DMS 273 treated with DMSO at 0.1 percent for 48 hours (cell line): ENCODE results near the gene ENOX2.
"Not testable (repeated sequence)": the region's sequence is repeated elsewhere in the genome, so short reads cannot be mapped to it uniquely, and the experiment has no call there.

Experiments used
- DNase-seq: peaks from one replicate; lab custom pipeline; 2025; lab: John Stamatoyannopoulos, UW

Gene ENOX2

DNA sequence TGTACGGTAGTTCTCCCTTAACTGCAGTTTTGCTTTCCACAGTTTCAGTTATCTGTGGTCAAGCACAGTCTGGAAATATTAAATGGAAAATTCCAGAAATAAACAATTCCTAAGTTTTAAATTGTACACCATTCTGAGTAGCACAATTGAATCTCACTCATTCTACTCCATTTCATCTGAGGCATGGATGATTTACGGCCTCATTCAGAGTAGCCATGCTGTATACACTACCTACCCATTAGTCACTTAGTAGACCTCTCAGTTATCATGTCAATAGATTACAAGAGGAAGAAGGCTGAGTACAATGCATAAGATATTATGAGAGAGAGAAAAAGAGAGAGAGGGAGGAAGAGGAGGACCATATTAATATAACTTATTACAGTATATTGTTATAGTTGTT, 77.5 kb downstream of the ENOX2 start:
- no peak for DNase-seq

DNA sequence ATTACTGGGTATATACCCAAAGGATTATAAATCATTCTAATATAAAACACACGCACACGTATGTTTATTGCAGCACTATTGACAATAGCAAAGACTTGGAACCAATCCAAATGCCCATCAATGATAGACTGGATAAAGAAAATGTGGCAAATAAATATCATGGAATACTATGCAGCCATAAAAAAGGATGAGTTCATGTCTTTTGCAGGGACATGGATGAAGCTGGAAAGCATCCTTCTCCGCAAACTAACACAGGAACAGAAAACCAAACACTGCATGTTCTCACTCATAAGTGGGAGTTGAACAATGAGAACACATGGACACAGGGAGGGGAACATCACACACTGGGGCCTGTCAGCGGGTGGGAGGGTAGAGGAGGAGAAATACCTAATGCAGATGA, 83.6 kb downstream of the ENOX2 start:
- not testable (repeated sequence) for DNase-seq

DNA sequence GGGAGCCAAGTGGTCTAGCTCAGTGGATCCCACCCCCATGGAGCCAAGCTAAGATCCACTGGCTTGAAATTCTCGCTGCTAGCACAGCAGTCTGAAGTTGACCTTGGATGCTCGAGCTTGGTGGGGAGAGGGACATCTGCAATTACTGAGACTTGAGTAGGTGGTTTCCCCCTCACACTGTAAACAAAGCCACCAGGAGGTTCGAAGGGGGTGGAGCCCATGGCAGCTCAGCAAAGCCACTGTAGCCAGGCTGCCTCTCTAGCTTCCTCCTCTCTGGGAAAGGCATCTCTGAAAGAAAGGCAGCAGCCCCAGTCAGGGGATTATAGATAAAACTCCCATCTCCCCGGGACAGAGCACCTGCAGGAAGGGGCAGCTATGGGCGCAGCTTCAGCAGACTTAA, 89.1 kb downstream of the ENOX2 start:
- DNase-seq = not testable (repeated sequence)

DNA sequence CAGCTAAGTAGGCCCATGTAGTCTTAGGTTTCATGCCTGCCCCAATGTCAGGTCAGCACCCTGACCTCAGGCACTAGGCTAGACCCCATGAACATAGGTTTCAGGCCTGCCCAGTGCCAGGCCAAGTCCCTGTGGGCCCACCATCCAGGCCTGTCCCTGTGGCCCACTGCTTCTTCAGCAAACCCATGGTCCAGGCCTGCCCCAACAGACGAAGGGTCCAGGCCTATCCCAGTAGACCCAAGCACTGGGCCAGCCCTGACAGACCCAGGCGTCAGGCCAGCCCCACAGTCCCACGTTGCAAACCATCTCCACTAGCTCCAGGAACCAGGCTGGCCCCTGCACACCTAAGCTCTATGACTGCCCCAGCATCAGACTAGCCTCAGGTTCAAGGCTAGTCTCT, 92.4 kb downstream of the ENOX2 start:
- no peak for DNase-seq

DNA sequence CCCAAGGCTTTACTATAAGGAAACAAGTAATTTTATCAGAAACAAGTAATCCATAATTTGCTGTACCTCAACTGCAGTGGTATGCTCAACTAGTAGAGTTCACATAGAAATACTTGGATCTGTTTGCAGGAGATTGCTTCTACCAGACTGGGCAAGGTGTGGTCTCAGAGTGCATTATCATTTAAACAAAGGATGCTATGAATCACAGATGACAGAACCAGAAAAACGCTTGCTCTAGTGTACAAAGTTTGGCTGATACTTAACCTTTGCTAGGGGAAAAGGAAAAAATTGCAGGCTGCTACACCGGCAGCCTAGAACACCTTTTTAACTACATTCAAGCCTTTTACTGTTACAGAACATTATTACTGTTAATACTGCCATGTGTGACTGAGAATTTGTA, 97.1 kb downstream of the ENOX2 start:
- DNase-seq = no peak

DNA sequence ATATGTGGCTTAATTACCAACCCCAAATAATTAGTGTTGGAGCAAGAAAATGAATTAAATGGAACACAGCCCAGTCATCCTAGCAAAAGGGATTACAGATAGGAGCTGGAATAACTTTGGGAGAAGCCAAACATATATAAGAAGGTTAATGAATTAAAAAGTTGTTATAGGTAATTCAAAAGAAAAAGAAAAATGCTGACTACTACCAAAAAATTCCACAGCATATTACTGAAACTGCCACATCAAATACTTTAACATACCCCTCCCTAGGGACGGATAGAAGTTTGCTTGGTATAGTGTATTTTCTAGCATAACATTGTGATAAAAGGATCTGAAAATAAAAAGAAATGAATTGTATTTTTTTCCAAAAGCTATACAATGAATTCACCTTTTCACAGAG, 99.5 kb downstream of the ENOX2 start:
- DNase-seq = no peak

DNA sequence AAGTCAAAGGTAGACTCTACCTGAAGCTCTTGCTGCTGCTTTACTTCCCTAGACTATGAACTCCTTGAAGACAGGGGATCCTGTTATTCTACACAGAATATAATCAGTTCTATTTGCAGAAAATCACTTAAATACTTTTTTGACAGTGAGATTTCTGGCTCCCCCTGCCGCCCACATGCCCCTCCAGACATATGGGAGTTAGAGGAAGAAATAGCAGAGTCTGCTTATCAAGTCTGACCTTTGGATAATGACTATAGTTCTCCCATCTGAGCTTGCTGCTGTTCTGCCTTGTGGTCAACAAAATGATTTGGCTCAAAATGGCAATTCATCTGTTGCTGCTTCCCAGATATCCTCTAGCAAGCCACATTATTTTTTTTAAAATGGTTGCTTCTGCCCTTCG, 101.1 kb downstream of the ENOX2 start:
- no peak for DNase-seq

DNA sequence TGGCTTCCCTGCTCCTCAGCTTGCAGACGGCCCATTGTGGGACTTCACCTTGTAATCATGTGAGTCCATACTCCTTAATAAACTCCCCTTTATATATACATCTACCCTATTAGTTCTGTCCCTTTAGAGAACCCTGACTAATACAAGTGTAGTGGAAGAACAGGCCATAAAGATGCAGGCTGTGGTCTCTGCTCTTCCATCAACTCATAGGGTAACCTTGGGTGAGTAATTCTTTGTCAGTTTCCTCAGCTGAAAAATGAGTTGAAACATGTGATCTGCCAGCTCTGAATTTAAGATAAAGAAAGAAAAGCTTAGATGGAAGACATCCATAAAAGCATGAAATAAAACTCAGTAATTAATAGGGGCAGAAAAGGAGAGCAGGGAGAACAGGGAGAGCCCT, 103.6 kb downstream of the ENOX2 start:
- DNase-seq = no peak

DNA sequence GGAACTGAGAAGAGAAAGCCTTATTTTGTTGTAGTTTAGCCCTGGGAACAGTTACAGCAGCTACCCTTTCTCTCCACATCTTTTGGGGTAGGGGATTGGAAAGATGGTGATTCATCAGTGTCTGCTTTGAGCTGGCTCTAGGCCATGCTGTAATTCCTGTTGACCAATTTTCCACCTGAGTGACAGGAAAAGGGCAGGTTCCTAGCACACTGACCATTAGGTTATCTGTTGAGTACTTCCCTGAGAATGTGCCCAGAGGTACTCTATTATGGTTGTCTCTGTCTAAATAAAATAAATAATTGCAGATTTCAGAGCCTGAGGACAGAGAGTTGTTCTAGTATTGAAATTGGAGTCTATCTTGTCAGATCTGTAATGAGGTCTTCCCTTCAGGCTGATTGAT, 109.0 kb downstream of the ENOX2 start:
- no peak for DNase-seq

DNA sequence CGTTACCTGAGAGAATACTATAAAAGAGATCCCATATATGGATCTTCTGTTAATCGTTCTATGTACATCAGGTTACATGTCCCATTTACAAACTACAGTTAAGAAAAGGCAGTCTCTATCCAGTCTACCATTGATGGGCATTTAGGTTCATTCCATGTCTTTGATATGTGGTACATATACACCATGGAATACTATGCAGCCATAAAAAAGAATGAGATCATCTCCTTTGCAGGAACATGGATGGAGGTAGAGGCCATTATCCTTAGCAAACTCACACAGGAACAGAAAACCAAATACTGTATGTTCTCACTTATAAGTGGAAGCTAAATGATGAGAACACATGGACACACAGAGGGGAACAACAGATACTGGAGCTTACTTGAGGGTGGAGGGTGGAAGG, 111.1 kb downstream of the ENOX2 start:
- DNase-seq = not testable (repeated sequence)

DNA sequence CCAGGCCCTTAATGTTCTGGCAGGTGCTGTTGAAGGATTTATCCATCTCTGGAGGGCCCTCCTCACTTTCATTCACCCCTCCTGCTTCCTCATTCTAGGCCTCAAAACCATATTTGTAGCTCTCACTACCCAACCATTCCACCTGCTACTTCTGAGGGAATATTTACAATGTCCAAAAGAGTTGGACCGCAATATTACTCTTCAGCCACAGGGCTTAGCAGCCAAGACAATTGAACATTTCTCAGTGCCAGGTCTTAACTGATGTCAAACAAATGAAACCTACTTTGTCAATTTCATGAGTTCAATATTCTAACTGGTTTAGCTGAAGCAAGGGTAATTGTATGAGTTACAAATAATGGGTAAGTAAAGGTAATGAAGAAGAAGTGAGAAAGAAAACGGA, 113.2 kb downstream of the ENOX2 start:
- DNase-seq = no peak

DNA sequence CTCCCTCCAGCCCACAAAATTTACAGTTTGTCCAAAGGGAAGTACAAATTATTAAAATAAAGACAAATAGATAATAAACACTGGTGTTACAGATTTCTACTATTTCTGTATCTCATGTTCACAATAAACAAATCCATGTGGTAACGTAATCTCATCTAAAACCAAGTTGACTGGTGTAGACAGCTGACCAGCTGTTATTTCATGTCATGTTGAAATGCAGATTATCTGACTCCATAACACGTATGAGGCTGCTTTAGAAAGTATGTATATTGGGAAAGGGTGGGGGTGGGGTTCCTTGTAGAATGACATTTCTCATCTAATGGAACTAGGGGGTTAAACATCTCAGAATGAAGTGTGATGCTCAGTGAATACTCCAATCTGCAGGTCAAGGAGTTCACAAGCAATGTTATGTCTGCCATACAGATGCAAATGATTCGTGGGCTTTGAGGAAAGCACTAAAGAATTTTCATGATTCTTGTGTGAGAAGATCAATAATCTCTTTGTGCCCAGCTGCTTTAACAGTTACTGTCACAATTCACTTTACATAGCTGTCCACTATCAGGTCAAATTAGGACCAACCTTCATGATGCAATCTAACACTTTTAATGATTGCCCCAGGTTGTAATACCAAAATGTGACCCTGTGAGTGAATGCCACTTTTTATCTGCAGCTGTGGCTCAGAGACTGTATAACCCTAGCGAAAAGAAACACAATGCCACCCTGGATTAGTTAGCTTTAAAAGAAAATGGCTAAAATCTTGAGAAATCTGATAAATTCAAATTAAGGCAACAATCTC, 114.0 kb downstream of the ENOX2 start:
- no peak for DNase-seq

DNA sequence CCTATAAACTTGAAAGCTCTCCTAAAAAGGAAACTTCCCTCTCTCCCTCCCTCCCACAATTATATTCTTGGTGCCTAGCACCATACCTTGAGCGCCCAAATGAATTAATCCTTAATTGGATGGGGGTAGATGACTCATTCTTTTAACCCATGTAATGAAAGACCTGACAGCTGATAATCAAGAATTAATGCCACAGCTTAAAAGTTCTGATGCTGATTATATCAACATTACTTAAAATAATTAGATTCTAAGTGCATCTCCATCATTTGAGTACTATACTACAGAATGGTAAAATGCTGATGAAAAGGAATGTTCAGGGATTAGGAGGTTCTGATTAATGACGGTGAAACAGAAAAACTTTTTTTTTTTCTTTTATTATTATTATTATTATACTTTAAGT, 117.0 kb downstream of the ENOX2 start:
- DNase-seq = no peak

DNA sequence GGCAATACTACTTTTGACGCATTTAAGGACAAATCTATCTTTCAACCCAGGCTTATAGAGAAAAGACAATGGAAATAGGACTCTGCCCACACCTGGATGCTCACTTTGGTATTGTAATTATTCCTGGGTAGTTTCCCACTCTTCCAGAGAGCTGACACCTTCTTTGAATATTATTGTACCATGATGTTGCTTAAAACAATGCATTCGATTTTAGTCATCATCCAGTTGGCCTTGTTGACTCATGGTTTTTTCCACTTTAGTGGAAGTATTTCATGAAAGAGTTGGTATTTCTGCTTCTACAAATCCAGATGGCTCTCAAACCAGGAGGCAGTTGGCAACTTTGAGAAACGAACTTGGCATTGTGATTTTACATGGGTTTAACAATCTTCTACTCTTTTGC, 124.2 kb downstream of the ENOX2 start:
- DNase-seq = no peak

DNA sequence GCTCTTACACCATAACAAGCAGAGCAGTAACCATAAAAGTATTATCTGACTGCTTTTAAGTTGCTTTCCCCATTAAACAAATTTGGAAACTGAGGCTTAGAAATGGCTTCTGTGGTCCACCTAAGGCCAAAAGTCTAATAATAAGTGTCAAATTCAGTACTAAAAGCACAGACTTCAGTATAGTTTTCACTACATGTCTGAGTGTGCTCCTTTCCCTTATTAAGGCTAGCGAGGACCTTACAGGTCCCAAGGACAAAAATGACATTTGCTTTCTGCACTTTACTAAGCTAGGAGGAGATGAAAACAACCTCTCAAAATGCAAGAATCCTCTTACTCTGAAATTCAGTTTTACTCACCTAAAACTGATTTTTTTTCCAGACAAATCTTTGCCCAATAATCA, 127.2 kb downstream of the ENOX2 start:
- DNase-seq = no peak

DNA sequence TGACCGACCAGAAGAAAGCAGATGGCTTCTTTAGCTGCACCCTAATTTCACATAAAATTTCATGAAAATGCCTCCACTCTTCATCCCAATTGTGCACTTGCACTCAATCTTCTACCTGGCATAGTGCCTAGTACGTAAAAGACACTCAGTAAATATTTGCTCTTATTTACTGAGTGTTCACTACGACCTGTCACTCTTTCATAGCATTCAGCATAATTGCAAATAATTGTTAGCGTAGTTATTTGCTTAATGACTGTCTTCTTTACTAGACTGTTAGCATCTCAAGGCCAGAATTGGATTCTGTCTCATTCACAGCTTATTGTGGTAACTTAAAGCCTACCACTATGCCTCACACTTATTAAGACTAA, 130.2 kb downstream of the ENOX2 start:
- no peak for DNase-seq

DNA sequence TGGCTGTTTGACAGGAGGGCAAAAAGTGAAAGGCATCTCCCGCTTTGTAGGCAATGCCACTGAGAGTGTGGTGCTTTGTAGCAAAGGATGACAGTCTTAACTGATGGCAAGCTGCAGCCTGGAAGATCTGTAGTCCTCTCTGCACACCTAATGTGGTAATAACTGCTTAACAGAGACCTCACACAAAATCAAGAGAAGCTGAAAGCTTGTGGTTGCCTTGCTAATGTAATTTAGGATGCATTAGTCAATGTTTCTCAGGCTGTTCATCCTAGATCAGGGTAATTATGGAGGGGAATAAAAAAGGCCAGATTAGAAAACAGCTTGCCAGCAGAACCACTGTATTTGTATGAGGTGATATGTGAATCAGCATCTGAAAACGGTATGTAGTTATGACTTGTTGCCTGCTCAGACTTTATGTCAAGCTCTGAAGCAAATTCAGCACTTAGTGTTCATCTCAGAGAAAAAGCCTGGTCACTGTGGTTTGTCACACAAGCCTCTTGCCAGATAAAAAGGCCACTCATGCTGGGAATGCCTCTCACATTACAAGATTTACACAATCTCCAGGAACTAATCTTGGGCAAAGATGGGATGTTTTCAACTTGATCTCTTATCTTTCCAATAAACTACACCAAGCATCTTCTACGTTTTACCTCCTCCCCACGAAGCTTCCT, 130.8 kb downstream of the ENOX2 start:
- no peak for DNase-seq

DNA sequence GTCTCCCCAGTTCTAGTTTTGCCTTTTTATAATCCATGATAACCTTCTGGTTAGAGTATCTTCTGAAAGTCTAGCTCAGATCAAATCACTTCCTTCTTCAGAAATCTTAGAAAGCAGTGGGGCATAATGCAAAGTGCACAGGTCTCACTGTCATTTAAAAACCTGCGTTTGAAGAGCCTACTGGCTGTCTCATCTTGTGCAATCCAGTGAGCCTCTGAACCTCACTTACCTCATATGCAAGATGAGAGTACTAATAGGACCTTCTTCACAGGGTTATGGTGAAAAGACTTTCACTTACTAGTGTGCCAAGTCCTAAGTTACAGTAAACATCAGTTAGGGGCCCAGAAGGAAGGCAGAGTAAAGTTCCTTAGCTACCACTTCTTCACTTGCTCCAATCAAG, 131.4 kb downstream of the ENOX2 start:
- no peak for DNase-seq

DNA sequence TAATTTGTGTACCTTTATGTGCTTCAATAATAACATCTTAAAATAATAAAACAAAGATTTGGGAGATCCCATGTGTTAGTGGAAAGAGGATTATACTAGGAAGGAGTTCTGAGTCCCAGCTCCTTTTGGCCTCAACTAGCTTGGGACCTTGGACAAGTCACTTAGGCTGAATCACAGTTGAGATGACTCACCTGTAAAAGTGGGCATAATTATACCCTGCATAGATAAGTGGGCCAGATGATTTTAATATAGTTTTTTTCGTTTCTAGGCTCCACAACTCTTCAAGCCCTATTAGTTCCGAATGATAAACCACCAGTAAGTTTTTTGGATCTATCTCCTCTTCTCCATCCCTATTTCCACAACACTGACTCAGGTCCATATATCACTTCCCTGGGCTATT, 131.8 kb downstream of the ENOX2 start:
- no peak for DNase-seq

DNA sequence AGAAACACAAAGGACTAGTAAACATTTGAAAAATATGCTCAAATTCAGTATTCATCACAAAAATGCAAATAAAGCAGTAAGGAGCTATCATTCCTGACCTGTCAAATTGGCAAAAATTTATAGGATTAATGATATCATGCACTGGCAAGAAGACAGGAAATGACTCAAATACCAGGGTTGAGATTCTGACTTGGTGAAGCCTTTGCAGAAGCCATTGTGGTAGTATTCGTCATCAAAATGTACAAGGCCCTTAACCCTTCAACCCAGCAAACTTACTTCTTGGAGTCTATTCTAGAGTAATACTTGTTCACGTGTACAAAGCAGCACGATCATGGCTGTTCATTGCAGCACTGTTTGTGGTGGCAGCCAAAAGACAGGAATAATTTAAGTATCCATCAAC, 132.4 kb downstream of the ENOX2 start:
- DNase-seq = no peak

DNA sequence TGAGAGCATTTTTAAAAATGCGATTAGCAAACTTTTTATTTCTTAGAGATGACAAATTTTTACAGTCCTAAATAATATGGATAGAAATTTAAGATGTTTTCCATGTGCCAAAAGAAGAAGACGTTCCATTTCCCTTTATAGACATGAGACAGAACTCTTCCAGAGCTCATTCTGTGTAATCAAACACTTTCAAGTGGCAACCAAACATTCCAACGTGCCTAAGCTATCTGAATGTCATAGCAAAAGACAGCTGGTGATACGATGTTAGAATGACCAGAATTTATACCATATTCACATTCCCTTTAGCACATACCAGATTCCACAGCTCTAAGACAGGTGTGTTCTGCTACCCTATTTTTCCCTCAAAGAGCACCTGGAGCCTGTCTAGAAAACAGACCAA, 133.2 kb downstream of the ENOX2 start:
- DNase-seq = no peak

DNA sequence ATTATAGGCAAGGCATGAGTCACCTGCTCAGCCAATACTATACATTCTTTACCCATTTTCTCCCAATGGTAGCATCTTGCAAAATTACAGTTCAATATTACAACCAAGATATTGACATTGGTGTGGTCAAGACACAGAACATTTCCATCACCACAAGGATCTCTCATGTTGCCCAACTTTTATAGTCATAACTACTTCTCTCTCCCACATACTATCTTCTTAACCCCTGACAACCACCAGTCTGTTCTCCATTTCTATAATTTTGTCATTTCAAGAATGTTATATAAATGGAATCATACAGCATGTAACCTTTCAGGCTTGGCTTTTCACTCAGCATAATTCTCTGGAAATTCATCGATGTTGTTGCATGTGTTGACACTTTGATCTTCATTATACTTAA, 144.9 kb downstream of the ENOX2 start:
- DNase-seq = no peak

DNA sequence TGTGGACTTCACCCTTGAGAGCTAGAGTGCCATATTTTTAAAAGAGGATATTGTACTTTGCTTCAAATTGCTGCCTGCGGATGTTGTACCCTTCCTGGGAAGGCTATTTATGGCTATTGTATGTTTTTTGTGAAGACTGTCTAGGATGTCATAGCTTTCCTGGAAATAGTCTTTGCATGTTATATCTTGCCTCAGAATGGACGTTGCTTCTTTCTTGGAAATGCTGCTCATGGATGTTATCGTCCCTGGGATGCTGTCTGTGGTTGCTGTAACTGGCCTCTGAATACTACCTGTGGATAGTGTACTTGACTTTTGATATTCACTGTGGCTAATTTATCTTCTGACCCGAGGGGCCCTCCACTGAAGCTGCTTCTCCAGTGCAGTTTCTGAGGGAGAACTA, 146.8 kb downstream of the ENOX2 start:
- DNase-seq = no peak

DNA sequence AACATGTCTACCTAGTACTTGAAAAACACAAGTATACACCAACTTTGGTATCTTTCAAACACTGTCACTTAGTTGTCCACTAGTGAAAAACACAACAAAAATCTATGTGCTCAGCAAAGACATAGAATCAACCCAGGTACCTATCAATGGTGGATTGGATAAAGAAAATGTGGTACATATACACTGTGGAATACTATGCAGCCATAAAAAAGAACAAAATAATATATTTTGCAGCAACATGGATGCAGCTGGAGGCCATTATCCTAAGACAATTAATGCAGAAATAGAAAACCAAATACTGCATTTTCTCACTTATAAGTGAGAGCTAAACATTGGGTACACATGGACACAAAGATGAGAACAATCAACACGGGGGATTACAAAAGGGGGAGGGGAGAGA, 148.7 kb downstream of the ENOX2 start:
- DNase-seq = no peak
